ENCODE data around the gene EFL1. TPM values are rescaled to one million over a fixed set of nuclear protein-coding genes. Genes with fewer than 3 reads are reported as not detected.

The EFL1 gene
- polyA plus RNA-seq, 2 of the 4 experiments (the other 2 are of a cell fraction): 21.2 to 42.3 TPM

DNA sequence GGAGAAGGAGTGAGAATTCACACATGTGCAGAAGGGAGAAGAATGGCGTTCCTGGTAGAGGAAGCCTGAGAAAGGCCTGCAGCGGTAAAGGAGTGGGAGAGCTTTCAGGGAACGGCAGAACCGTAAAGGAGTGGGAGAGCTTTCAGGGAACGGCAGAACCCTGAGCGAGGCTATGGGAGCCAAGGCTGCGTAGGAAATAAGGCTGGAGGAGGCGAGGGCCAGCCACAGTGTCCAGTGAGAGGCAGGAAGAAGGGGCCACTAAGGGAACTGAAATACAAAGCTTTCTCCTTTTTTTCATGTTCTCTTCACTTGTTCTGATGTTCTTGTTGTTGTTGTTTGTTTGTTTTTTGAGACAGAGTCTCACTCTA is 45.2 kb upstream of the EFL1 start:
- CTCF ChIA-PET: interaction anchor here (0.9 kb wide), 1 partner anchor 27 kb away, joined by 3 read pairs; no protein-coding TSS in a partner anchor
- POLR2A ChIA-PET: no interaction called here
- Histone ChIP-seq H3K4me1 (no peaks in the 10 kb centered on the region), H3K9me3 (peaks cover 11% of the 10 kb centered on the region; the same call in 2 of the 3 replicates), H3K4me2 (no peak overlapping the region), H3K4me3 (no peak overlapping the region), H3K27ac (no peak overlapping the region)
- no peak for TF ChIP-seq FOSB (CRISPR knock-in tag; IDR thresholded peaks at IDR 0.05)
- TF ChIP-seq CEBPB (IDR thresholded peaks at IDR 0.05): no peak
- TF ChIP-seq GATA3 (IDR thresholded peaks at IDR 0.05; ENCODE audit: borderline replicate concordance): no peak
- no peak for TF ChIP-seq POLR2AphosphoS2 (conservative IDR thresholded peaks at IDR 0.05; ENCODE audit: low read length)
- TF ChIP-seq HDAC2 (IDR thresholded peaks at IDR 0.05): no peak
- TF ChIP-seq CBX2 (IDR thresholded peaks at IDR 0.05; ENCODE audit: borderline replicate concordance, low read depth): no peak
- no peak for TF ChIP-seq BHLHE40 (IDR thresholded peaks at IDR 0.05; ENCODE audit: low read depth, low read length)
- TF ChIP-seq HOXB5 (CRISPR knock-in tag; IDR thresholded peaks at IDR 0.05): no peak
- TF ChIP-seq FOSL2 (IDR thresholded peaks at IDR 0.05): no peak
- no peak for TF ChIP-seq FOSL2 (CRISPR knock-in tag; IDR thresholded peaks at IDR 0.05)
- TF ChIP-seq, protein P1, sequence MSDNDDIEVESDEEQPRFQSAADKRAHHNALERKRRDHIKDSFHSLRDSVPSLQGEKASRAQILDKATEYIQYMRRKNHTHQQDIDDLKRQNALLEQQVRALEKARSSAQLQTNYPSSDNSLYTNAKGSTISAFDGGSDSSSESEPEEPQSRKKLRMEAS (IDR thresholded peaks at IDR 0.05): no peak
- TF ChIP-seq KDM1A (IDR thresholded peaks at IDR 0.05; ENCODE audit: low read depth): no peak
- TF ChIP-seq NPAS2 (CRISPR knock-in tag; IDR thresholded peaks at IDR 0.05; ENCODE audit: borderline replicate concordance): no peak
- no peak for TF ChIP-seq CHD2 (IDR thresholded peaks at IDR 0.05; ENCODE audit: low read length, partially characterized antibody)
- TF ChIP-seq ESRRA (IDR thresholded peaks at IDR 0.05; ENCODE audit: borderline replicate concordance, low read length): no peak
- TF ChIP-seq HOXB13 (CRISPR knock-in tag; IDR thresholded peaks at IDR 0.05; ENCODE audit: low read depth): no peak
- TF ChIP-seq MAZ (IDR thresholded peaks at IDR 0.05; ENCODE audit: borderline replicate concordance, low read depth, low read length): no peak
- no peak for ATAC-seq
- DNase-seq (ENCODE audit: low read depth in 1 of 2, low spot score in 1 of 2): no peak
- WGBS (ENCODE audit: missing lambda C conversion rate): 81% methylated on average over 8 of the region's 8 CpGs
- no peak for FAIRE-seq

DNA sequence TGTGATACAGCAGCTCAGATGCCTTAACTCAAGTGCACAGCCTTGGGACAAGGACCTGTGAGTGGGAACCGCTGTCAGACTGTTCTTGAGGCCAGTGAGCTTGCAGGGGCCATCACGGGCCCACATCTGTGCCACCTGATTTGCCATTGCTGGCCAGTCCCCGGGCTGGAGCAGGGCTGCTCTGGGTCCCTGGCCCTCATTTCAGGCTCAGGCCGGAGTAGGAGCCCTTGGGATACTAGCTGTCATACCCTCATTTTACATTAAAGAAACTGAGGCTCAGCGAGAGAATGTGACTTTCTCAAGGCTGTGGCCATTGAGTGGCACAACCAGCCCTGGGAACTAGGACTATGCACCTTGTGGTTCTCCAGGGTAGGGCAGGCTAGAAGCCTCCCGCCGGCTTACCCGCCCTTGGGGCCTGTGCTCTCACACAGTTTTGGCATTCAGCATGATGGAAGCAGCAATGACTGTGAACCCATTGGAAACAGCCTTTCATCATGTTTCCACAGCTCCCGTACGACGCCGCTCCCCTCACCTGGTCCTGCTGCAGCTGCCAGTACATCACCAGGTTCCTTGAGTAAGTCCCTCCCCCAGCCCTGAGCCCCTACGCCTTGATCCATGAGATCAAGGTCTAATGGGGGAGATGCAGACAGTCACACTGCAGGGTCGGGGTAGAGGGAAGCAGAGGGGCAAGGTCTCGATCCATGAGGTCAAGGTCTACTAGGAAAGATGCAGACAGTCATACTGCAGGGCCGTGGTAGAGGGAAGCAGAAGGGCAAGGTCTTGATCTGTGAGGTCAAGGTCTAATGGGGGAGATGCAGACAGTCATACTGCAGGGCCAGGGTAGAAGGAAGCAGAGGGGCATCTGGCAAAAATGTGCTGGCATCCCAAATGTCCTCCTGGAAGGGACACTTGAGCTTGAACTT is 44.5 kb upstream of the EFL1 start:
- ChIA-PET POLR2A (no interaction called here), CTCF (interaction anchor here (0.9 kb wide), 1 partner anchor 26 kb away, joined by 3 read pairs; no protein-coding TSS in a partner anchor)
- TF ChIP-seq, protein P2, sequence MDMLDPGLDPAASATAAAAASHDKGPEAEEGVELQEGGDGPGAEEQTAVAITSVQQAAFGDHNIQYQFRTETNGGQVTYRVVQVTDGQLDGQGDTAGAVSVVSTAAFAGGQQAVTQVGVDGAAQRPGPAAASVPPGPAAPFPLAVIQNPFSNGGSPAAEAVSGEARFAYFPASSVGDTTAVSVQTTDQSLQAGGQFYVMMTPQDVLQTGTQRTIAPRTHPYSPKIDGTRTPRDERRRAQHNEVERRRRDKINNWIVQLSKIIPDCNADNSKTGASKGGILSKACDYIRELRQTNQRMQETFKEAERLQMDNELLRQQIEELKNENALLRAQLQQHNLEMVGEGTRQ (IDR thresholded peaks at IDR 0.05): no peak
- 59% methylated on average over 15 of the region's 16 CpGs for WGBS (ENCODE audit: missing lambda C conversion rate)
- DNase-seq (ENCODE audit: low read depth in 1 of 2, low spot score in 1 of 2) (no peak), ATAC-seq (peak; percentile 45 to 54; a peak in 3 of 6 replicates), FAIRE-seq (no peak)
- H3K9me3 ChIP-seq: peaks cover 11% of the 10 kb centered on the region; the same call in 2 of the 3 replicates
- H3K4me3 ChIP-seq: no peak overlapping the region
- no peaks in the 10 kb centered on the region for H3K4me1 ChIP-seq
- H3K4me2 ChIP-seq: no peak overlapping the region
- no peak overlapping the region for H3K27ac ChIP-seq

DNA sequence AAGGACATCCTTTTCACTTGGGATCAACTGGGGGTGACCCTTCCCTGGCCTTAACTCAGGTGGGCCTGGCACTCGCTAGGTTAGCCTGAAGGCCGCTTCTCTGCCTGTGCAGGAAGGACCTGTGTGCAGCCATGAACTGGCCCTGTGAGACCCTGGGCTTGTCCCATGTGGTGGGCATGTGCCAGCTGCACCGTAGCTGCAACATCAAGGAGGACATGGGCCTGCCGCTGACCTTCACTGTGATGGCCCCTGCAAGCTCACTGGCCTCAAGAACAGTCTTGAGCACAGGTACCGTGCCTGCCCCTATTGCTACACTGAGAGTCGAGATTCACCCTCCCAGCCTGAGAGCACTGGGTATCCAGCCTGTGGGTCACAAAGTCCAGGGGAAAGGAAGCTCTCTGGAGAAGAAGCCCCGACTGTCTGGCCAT is 43.1 kb upstream of the EFL1 start:
- DNase-seq (ENCODE audit: low read depth in 1 of 2, low spot score in 1 of 2) (no peak), ATAC-seq (no peak), FAIRE-seq (no peak)
- H3K4me1 ChIP-seq: no peaks in the 10 kb centered on the region
- POLR2A ChIA-PET: no interaction called here
- no peak overlapping the region for H3K4me3 ChIP-seq
- no peak overlapping the region for H3K4me2 ChIP-seq
- CTCF ChIA-PET: no interaction called here
- whole genome bisulfite sequencing (ENCODE audit: missing lambda C conversion rate): 58% methylated on average over 5 of the region's 7 CpGs
- H3K27ac ChIP-seq: no peak overlapping the region
- H3K9me3 ChIP-seq: peaks cover 6% of the 10 kb centered on the region; the same call in 2 of the 3 replicates
- TF ChIP-seq, protein P3, sequence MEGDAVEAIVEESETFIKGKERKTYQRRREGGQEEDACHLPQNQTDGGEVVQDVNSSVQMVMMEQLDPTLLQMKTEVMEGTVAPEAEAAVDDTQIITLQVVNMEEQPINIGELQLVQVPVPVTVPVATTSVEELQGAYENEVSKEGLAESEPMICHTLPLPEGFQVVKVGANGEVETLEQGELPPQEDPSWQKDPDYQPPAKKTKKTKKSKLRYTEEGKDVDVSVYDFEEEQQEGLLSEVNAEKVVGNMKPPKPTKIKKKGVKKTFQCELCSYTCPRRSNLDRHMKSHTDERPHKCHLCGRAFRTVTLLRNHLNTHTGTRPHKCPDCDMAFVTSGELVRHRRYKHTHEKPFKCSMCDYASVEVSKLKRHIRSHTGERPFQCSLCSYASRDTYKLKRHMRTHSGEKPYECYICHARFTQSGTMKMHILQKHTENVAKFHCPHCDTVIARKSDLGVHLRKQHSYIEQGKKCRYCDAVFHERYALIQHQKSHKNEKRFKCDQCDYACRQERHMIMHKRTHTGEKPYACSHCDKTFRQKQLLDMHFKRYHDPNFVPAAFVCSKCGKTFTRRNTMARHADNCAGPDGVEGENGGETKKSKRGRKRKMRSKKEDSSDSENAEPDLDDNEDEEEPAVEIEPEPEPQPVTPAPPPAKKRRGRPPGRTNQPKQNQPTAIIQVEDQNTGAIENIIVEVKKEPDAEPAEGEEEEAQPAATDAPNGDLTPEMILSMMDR (IDR thresholded peaks at IDR 0.05): no peak
- TF ChIP-seq CBX8 (IDR thresholded peaks at IDR 0.05): no peak
- TF ChIP-seq ESRRA (IDR thresholded peaks at IDR 0.05; ENCODE audit: borderline replicate concordance, low read length): no peak
- TF ChIP-seq ZFP36 (IDR thresholded peaks at IDR 0.05; ENCODE audit: borderline replicate concordance, partially characterized antibody): no peak
- TF ChIP-seq RNF2 (IDR thresholded peaks at IDR 0.05; ENCODE audit: borderline replicate concordance, low read depth): no peak
- TF ChIP-seq, protein P4, sequence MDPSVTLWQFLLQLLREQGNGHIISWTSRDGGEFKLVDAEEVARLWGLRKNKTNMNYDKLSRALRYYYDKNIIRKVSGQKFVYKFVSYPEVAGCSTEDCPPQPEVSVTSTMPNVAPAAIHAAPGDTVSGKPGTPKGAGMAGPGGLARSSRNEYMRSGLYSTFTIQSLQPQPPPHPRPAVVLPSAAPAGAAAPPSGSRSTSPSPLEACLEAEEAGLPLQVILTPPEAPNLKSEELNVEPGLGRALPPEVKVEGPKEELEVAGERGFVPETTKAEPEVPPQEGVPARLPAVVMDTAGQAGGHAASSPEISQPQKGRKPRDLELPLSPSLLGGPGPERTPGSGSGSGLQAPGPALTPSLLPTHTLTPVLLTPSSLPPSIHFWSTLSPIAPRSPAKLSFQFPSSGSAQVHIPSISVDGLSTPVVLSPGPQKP (IDR thresholded peaks at IDR 0.05; ENCODE audit: low read depth, low read length): no peak
- no peak for TF ChIP-seq HEYL (CRISPR knock-in tag; IDR thresholded peaks at IDR 0.05)
- TF ChIP-seq, protein P1 (IDR thresholded peaks at IDR 0.05): no peak
- no peak for TF ChIP-seq JUN (IDR thresholded peaks at IDR 0.05)
- TF ChIP-seq, protein P5, sequence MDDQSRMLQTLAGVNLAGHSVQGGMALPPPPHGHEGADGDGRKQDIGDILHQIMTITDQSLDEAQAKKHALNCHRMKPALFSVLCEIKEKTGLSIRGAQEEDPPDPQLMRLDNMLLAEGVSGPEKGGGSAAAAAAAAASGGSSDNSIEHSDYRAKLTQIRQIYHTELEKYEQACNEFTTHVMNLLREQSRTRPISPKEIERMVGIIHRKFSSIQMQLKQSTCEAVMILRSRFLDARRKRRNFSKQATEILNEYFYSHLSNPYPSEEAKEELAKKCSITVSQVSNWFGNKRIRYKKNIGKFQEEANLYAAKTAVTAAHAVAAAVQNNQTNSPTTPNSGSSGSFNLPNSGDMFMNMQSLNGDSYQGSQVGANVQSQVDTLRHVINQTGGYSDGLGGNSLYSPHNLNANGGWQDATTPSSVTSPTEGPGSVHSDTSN (IDR thresholded peaks at IDR 0.05): no peak
- no peak for TF ChIP-seq PHF8 (IDR thresholded peaks at IDR 0.05; ENCODE audit: borderline replicate concordance, low read depth)
- TF ChIP-seq SREBF2 (IDR thresholded peaks at IDR 0.05): no peak
- TF ChIP-seq, protein P2 (IDR thresholded peaks at IDR 0.05): no peak
